Vagina (tissue), 2 donors: ENCODE measurements around the gene IL36B. TPM values are rescaled to one million over a fixed set of nuclear protein-coding genes. Genes with fewer than 3 reads are reported as not detected.

Experiments
- DNase-seq, 2 donors: peaks; one replicate each; pipeline ENCODE4 v3.0.0-alpha.2; 2017; ENCODE audit errors: extremely low spot score in 2 of 2
- H3K27ac ChIP-seq: fragments of 200-600 bp; sonication (generic); one replicate; pipeline ENCODE4 v1.5.1; 2019
- H3K27me3 ChIP-seq: fragments of 200-600 bp; sonication (generic); one replicate; pipeline ENCODE4 v1.5.1; 2019
- H3K36me3 ChIP-seq, 2 donors: fragments of 200-600 bp; sonication (generic); one replicate each; pipeline ENCODE4 v1.5.1; 2017 to 2019
- H3K4me1 ChIP-seq: fragments of 200-600 bp; sonication (generic); one replicate; pipeline ENCODE4 v1.5.1; 2019
- H3K4me3 ChIP-seq, 2 donors: fragments of 200-600 bp; sonication (generic); 1 replicate in 1 of 2; 2 replicates in 1 of 2; pipeline ENCODE4 v1.5.1; 2016 to 2019
- H3K9me3 ChIP-seq: fragments of 200-600 bp; sonication (generic); one replicate; pipeline ENCODE4 v1.5.1; 2019
- POLR2A ChIP-seq, 2 donors: fragments of 450-650 bp; IDR thresholded peaks; one replicate each; pipeline ENCODE4 v1.6.1; 2017; ENCODE audit warnings: antibody characterized with exemption in 2 of 2, mild to moderate bottlenecking in 2 of 2, moderate library complexity in 2 of 2
- POLR2AphosphoS5 ChIP-seq, 2 donors: sonication (generic); formaldehyde crosslinking; IDR thresholded peaks; one replicate each; pipeline ENCODE4 v1.9.0; 2017; ENCODE audit warnings: antibody characterized with exemption in 2 of 2, mild to moderate bottlenecking in 2 of 2, low read depth in 1 of 2; ENCODE audit not compliant: insufficient read depth in 1 of 2
- intact Hi-C: fragments of 100-400 bp; cut with DNase I; formaldehyde crosslinking; loops from one replicate; pipeline ENCODE4 v1.15.1; 2023
- total RNA-seq: library from RNA; depleted of rRNA; stranded (reverse); fragments of >200 nt; gene quantifications from one replicate; pipeline ENCODE4 v1.2.3, GENCODE V29; 2016
- TF ChIP-seq, protein P1 (sequence below), 3 experiments: fragments of 450-650 bp in 2 of 3; fragments of 200-600 bp in 1 of 3; sonication (generic) in 1 of 3; IDR thresholded peaks; one replicate each; pipeline ENCODE4 v1.5.1; 2017 to 2019; ENCODE audit warnings: antibody characterized with exemption in 3 of 3, mild to moderate bottlenecking in 2 of 3, moderate library complexity in 2 of 3

The IL36B gene
- total RNA-seq, 1 donor from 2014 or later: not detected

DNA sequence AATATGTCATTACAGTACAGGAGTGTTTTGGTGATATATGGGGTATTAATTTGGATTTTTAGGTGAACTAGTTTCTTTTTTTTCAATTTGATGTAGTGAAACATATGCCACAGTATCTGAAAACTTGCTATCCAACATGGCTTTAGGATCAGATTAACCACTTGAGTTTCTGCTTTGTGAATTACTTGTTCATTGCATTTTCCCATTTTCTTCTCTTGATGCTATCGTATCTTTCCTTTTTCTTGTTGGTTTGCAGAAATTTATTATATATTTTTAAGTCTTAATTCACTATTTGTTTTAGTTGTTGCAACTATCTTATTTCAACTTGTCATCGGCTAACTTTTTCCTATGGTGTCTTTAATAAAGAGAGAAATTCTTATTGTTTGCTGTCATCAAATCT lies 38.6 kb downstream of the IL36B start:
- Histone ChIP-seq H3K4me3 (no peak overlapping the region), H3K27me3 (no peaks in the 10 kb centered on the region), H3K27ac (no peak overlapping the region), H3K9me3 (no peaks in the 10 kb centered on the region), H3K4me1 (no peaks in the 10 kb centered on the region), H3K36me3 (no peaks in the 10 kb centered on the region)
- no peak for DNase-seq
- intact Hi-C loops: no loop called here
- no peak for TF ChIP-seq POLR2A (IDR thresholded peaks at IDR 0.05)
- TF ChIP-seq POLR2AphosphoS5 (IDR thresholded peaks at IDR 0.05; ENCODE audit: insufficient read depth in 1 of 2, low read depth in 1 of 2): no peak

DNA sequence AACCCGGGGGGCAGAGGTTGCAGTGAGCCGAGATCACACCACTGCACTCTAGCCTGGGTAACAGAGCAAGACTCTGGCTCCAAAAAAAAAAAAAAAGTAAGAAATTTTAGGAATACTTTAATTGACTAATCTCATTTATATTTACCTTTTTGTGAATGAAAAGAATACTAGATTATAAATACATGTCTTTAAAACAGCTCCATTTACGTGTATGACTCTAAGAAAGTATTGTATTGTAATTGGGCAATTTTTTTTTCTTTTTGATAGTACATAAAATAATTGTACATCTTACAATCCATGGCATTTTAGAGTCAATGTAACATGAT lies 39.4 kb downstream of the IL36B start:
- Histone ChIP-seq H3K27ac (no peak overlapping the region), H3K36me3 (no peaks in the 10 kb centered on the region), H3K9me3 (no peaks in the 10 kb centered on the region), H3K4me1 (no peaks in the 10 kb centered on the region), H3K4me3 (no peak overlapping the region), H3K27me3 (no peaks in the 10 kb centered on the region)
- TF ChIP-seq, protein P1, sequence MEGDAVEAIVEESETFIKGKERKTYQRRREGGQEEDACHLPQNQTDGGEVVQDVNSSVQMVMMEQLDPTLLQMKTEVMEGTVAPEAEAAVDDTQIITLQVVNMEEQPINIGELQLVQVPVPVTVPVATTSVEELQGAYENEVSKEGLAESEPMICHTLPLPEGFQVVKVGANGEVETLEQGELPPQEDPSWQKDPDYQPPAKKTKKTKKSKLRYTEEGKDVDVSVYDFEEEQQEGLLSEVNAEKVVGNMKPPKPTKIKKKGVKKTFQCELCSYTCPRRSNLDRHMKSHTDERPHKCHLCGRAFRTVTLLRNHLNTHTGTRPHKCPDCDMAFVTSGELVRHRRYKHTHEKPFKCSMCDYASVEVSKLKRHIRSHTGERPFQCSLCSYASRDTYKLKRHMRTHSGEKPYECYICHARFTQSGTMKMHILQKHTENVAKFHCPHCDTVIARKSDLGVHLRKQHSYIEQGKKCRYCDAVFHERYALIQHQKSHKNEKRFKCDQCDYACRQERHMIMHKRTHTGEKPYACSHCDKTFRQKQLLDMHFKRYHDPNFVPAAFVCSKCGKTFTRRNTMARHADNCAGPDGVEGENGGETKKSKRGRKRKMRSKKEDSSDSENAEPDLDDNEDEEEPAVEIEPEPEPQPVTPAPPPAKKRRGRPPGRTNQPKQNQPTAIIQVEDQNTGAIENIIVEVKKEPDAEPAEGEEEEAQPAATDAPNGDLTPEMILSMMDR (IDR thresholded peaks at IDR 0.05): no peak
- TF ChIP-seq POLR2AphosphoS5 (IDR thresholded peaks at IDR 0.05; ENCODE audit: insufficient read depth in 1 of 2, low read depth in 1 of 2) (no peak), POLR2A (IDR thresholded peaks at IDR 0.05) (no peak)
- DNase-seq: no peak
- intact Hi-C loops: no loop called here

DNA sequence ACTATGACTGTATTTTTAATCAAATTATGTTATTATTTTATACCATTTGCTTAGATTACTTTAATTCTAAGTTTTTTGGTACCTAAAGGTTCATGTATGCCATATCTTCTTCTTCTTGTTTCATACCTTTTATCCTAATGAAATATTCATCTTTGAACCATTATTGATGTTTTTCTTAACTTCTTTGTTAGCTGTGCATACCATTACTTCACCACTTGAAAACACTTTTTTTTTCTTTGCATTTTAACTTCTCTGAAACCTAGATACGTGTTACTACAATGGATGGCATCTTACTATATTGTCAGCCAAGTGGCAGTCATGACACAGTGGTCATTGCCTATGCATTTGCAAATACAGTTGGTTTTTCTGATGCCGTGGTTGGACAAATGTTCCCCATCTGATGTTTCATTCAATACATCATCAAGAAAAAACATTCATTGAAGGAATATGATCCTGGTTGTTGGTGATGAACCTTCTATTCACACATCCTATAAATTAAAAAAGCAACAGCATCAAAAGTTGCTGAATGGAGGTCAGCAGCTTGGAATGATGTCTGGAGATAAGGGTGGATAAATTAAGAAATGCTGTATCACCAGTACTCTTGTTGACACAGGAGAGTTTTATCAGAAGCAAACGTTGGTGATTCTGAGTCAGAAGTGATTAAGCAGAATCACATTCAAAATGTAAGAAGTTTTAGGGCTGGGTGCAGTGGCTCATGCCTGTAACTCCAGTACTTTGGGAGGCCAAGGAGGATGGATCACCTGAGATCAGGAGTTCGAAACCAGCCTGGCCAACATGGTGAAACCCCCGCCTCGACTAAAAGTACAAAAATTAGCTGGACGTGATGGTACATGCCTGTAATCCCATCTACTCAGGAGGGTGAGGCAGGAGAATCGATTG lies 40.0 kb downstream of the IL36B start:
- no peaks in the 10 kb centered on the region for H3K4me1 ChIP-seq
- no peak for DNase-seq
- H3K27me3 ChIP-seq: no peaks in the 10 kb centered on the region
- no peaks in the 10 kb centered on the region for H3K9me3 ChIP-seq
- no peak overlapping the region for H3K27ac ChIP-seq
- intact Hi-C loops: no loop called here
- TF ChIP-seq POLR2A (IDR thresholded peaks at IDR 0.05) (no peak), POLR2AphosphoS5 (IDR thresholded peaks at IDR 0.05; ENCODE audit: insufficient read depth in 1 of 2, low read depth in 1 of 2) (no peak)
- TF ChIP-seq, protein P1 (IDR thresholded peaks at IDR 0.05): no peak
- no peaks in the 10 kb centered on the region for H3K36me3 ChIP-seq
- H3K4me3 ChIP-seq: no peak overlapping the region

DNA sequence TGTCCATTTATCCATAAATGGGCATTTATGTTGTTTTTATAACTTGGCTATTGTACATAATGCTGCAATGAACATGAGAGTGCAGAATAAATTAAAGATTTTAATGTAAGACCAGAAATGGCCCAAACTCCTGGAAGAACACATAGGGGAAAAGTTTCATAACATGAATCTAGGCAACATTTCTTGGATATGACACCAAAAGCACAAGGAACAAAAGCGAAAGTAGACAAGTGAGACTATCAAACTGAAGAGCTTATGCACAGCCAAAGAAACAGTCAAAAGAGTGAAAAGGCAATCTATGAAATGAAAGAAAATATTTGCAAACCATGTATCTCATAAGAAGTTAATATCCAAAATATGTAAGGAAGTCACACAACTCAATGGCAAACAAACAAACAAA lies 41.6 kb downstream of the IL36B start:
- Histone ChIP-seq H3K4me3 (no peak overlapping the region), H3K27ac (no peak overlapping the region), H3K27me3 (no peaks in the 10 kb centered on the region), H3K36me3 (no peaks in the 10 kb centered on the region), H3K9me3 (no peaks in the 10 kb centered on the region), H3K4me1 (no peaks in the 10 kb centered on the region)
- TF ChIP-seq POLR2A (IDR thresholded peaks at IDR 0.05) (no peak), POLR2AphosphoS5 (IDR thresholded peaks at IDR 0.05; ENCODE audit: insufficient read depth in 1 of 2, low read depth in 1 of 2) (no peak)
- TF ChIP-seq, protein P1 (IDR thresholded peaks at IDR 0.05): no peak
- intact Hi-C loops: no loop called here
- no peak for DNase-seq

DNA sequence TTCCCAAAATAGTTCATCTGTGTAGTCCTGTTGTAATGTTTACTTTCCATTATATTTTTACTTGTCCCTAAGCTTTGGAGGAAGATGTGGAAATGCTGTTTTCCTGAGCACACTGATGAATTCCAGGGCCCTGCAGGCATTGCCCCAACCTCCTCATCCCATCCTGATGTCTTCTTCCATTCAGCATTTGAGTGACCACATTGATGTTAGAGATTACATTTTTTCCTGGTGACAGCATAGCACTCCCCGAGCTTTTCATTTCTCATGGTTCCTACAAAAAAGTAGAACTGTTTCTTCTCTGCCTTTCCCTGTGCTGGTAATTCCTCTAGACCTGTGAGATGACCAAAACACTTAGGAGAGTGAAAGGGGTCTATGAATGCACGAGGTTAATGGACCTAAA lies 42.6 kb downstream of the IL36B start:
- no peaks in the 10 kb centered on the region for H3K9me3 ChIP-seq
- no peaks in the 10 kb centered on the region for H3K36me3 ChIP-seq
- intact Hi-C loops: no loop called here
- H3K4me3 ChIP-seq: no peak overlapping the region
- H3K27me3 ChIP-seq: no peaks in the 10 kb centered on the region
- H3K27ac ChIP-seq: no peak overlapping the region
- no peak for TF ChIP-seq POLR2A (IDR thresholded peaks at IDR 0.05)
- TF ChIP-seq, protein P1 (IDR thresholded peaks at IDR 0.05): no peak
- TF ChIP-seq POLR2AphosphoS5 (IDR thresholded peaks at IDR 0.05; ENCODE audit: insufficient read depth in 1 of 2, low read depth in 1 of 2): no peak
- no peak for DNase-seq
- no peaks in the 10 kb centered on the region for H3K4me1 ChIP-seq
